RWPE2 (cell line): ENCODE results near the gene MAP4K1.
A peak's percentile ranks its signal among the peaks of the same experiment; 100 is the strongest.

Source experiments
- ATAC-seq: fragments of 200-7000 bp; cut with Tn5 transposase; 3 replicates; pipeline ENCODE4 v1.9.1; 2021; ENCODE audit warnings: low read depth
- DNase-seq: peaks from one replicate; pipeline ENCODE4 v3.0.0-alpha.2; 2020; ENCODE audit warnings: low spot score
- H3K27ac ChIP-seq: fragments of 450-650 bp; 2 replicates; pipeline ENCODE4 v1.5.1; 2017; ENCODE audit warnings: mild to moderate bottlenecking; ENCODE audit not compliant: poor library complexity, severe bottlenecking
- H3K27me3 ChIP-seq: fragments of 250-450 bp; sonication (Bioruptor Pico); 2 replicates; pipeline ENCODE4 v1.5.1; 2021; ENCODE audit warnings: mild to moderate bottlenecking, moderate library complexity; ENCODE audit not compliant: insufficient read depth, poor library complexity, severe bottlenecking
- H3K36me3 ChIP-seq: fragments of 250-450 bp; sonication (Bioruptor Pico); 2 replicates; pipeline ENCODE4 v1.5.1; 2020; ENCODE audit warnings: low read depth, mild to moderate bottlenecking, moderate library complexity
- H3K4me1 ChIP-seq: fragments of 250-450 bp; sonication (Bioruptor Pico); 2 replicates; pipeline ENCODE4 v1.5.1; 2021; ENCODE audit warnings: mild to moderate bottlenecking, moderate library complexity; ENCODE audit not compliant: insufficient read depth, poor library complexity, severe bottlenecking
- H3K4me3 ChIP-seq: fragments of 250-450 bp; sonication (Bioruptor Pico); 2 replicates; pipeline ENCODE4 v1.5.1; 2021; ENCODE audit warnings: mild to moderate bottlenecking, moderate library complexity; ENCODE audit not compliant: severe bottlenecking
- H3K9me3 ChIP-seq: fragments of 250-450 bp; sonication (Bioruptor Pico); 2 replicates; pipeline ENCODE4 v1.5.1; 2021; ENCODE audit warnings: mild to moderate bottlenecking, moderate library complexity; ENCODE audit not compliant: severe bottlenecking
- TF ChIP-seq, protein P1 (sequence below): fragments of 450-650 bp; IDR thresholded peaks from one replicate; pipeline ENCODE4 v1.5.1; 2017; ENCODE audit warnings: mild to moderate bottlenecking, moderate library complexity; ENCODE audit not compliant: poor library complexity, severe bottlenecking

Gene MAP4K1

DNA sequence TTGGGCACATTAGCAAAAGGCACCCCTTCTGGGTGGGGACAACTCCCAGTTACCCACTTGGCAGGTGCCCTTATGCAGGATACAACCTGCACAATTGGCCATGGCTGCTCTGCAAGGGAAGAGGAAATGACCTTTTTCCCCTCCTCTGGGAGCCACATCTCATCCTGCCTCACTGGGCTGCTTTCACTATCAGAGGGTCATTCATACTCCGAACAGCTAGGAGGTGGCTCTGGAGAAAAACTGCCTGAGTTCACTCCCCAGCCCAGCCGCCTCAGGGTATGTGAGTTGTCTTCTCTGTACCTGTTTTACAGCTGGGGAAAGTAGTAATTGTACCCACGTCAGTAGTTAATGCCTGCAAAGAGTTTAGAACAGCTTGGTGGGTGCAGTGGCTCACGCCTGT is 22.6 kb upstream of the MAP4K1 start:
- peaks cover 12% of the 10 kb centered on the region for H3K36me3 ChIP-seq
- TF ChIP-seq, protein P1, sequence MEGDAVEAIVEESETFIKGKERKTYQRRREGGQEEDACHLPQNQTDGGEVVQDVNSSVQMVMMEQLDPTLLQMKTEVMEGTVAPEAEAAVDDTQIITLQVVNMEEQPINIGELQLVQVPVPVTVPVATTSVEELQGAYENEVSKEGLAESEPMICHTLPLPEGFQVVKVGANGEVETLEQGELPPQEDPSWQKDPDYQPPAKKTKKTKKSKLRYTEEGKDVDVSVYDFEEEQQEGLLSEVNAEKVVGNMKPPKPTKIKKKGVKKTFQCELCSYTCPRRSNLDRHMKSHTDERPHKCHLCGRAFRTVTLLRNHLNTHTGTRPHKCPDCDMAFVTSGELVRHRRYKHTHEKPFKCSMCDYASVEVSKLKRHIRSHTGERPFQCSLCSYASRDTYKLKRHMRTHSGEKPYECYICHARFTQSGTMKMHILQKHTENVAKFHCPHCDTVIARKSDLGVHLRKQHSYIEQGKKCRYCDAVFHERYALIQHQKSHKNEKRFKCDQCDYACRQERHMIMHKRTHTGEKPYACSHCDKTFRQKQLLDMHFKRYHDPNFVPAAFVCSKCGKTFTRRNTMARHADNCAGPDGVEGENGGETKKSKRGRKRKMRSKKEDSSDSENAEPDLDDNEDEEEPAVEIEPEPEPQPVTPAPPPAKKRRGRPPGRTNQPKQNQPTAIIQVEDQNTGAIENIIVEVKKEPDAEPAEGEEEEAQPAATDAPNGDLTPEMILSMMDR: no peak
- DNase-seq (no peak), ATAC-seq (peak; percentile 26)
- H3K27ac ChIP-seq: peak overlapping the region; percentile 84
- no peaks in the 10 kb centered on the region for H3K27me3 ChIP-seq
- H3K9me3 ChIP-seq: no peaks in the 10 kb centered on the region
- H3K4me1 ChIP-seq: peaks cover 36% of the 10 kb centered on the region
- no peak overlapping the region for H3K4me3 ChIP-seq

DNA sequence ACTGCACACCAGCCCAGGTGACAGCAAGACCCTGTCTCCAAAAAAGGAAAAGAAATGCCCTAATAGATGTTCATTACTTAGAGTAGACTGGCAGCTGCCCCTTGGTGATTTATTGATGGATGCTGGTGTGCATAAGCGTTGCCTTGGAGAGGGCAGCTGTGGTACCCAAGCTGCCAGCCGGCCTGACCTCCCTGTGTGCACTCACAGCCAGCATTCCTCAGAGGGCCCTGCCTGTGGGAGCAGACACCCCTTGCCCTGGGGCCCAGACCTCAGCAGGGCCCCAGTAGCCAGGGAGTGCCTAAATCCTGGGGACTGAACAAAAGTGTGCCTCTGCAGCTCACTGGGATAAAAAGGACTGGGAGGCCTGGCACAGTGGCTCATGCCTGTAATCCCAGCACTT is 21.9 kb upstream of the MAP4K1 start:
- TF ChIP-seq, protein P1: no peak
- H3K27me3 ChIP-seq: no peaks in the 10 kb centered on the region
- peak overlapping the region; percentile 84 for H3K27ac ChIP-seq
- H3K4me1 ChIP-seq: peaks cover 39% of the 10 kb centered on the region
- H3K36me3 ChIP-seq: peaks cover 19% of the 10 kb centered on the region
- ATAC-seq (no peak), DNase-seq (no peak)
- H3K9me3 ChIP-seq: no peaks in the 10 kb centered on the region
- H3K4me3 ChIP-seq: no peak overlapping the region

DNA sequence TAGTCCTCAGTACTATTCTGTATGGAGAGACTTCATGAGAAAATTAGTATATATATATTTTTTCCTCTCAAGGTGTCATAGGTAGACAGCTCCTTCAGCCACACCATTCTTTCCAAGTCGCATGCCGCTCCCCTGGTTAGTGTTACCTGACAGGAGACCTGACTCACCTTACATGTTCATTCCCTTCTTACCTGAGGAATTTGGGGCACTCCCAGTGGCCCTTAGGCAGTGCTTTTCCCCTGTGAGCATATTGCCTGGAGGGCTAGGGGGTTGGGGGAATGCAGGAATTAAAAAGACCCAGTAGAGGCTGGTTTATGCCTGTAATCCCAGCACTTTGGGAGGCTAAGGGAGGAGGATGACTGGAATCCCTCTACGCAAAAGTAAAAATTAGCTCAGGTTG is 20.7 kb upstream of the MAP4K1 start:
- Histone ChIP-seq H3K4me3 (no peak overlapping the region), H3K27ac (peak overlapping the region; percentile 84), H3K4me1 (peaks cover 42% of the 10 kb centered on the region), H3K36me3 (peaks cover 25% of the 10 kb centered on the region), H3K27me3 (no peaks in the 10 kb centered on the region), H3K9me3 (no peaks in the 10 kb centered on the region)
- ATAC-seq (peak; percentile 45), DNase-seq (no peak)
- TF ChIP-seq, protein P1: no peak

DNA sequence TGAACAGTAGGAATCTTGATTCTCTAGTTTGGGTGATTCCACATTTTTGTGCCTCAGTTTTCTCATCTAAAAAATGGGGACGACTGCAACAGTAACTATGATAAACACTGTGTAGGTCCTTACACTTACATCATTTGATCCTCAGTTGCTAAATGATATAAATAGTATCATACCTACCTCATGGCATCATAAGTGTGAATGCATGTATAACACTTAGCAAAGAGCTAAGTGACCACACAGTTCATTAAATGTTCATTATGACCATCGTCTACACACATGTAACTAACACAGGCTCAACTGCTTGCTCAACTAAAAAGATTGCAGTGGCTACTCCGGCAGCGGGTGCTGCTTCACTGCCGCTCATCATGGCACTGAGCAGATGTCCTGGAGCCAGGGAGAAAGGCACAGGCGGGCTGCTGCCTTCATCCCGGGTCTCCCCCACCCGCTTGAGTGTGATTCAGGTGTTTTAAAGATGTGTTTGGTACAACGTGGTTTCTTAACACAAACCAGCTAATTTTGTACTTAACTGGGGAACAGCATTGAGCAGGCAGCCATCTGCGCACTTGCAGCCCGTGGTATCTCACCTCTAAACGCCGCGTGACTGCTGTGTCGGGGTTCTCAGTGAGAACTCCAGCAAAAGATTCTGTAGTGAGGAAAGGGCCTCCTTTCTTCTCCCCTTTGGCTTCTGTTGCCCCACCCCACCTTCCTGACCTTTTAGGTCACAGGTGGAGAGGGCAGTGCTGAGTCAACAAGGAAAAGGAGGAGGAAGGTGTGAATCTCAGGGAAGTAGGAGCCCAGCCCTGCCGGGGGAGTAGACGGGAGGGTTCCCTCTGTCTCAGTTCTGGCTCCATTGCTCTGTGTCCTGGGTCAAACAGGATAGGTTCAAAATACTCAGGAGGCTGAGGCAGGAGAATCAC is 18.0 kb upstream of the MAP4K1 start:
- H3K4me3 ChIP-seq: no peak overlapping the region
- H3K9me3 ChIP-seq: no peaks in the 10 kb centered on the region
- H3K27ac ChIP-seq: peak overlapping the region; percentile 84
- ATAC-seq: no peak
- H3K4me1 ChIP-seq: peaks cover 48% of the 10 kb centered on the region
- TF ChIP-seq, protein P1: no peak
- no peaks in the 10 kb centered on the region for H3K27me3 ChIP-seq
- DNase-seq: no peak
- peaks cover 47% of the 10 kb centered on the region for H3K36me3 ChIP-seq

DNA sequence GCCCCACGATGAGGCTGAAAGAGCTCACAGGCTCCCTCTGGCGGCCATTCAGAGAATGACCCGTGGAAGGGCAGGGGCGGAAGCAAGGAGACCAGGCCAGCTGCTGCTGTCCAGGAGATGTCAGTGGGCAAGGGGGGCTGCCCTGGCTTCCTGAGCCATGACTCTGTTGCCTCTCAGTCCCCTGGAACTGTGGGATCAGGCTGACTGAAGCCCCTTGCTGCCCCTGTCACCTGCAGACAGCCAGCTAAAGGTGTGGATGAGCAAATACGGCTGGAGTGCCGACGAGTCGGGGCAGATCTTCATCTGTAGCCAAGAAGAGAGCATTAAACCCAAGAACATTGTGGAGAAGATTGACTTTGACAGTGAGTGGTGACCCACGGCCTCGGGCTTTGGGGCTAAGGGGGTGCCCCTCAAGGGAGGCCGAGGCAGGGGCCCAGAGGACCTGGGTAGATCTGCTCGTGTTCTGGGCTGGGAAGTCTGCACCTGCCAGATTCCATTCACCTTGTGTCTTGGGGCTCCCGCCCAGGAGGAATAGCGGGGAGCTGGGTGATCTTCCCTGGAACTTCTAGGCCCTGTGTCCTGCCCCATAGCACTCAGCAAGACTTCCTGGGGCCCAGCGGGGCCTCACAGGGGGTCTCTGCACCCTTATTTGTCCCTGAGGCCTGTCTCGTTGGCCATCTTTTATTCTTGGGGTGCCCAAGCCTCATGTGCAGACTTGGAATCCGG is 17.2 kb upstream of the MAP4K1 start:
- no peaks in the 10 kb centered on the region for H3K9me3 ChIP-seq
- no peak for ATAC-seq

More for the DNA sequence above, 17.2 kb upstream of the MAP4K1 start:
- H3K36me3 ChIP-seq: peaks cover 55% of the 10 kb centered on the region
- H3K4me1 ChIP-seq: peaks cover 49% of the 10 kb centered on the region
- TF ChIP-seq, protein P1: peak; percentile 95
- no peak overlapping the region for H3K4me3 ChIP-seq
- peak overlapping the region; percentile 84 for H3K27ac ChIP-seq
- no peaks in the 10 kb centered on the region for H3K27me3 ChIP-seq
- DNase-seq: no peak
